HG03432 (cell line): ENCODE results near the gene TRIM5.

ENCODE experiments used
- ATAC-seq: cut with Tn5 transposase; IDR thresholded peaks from one replicate; pipeline ENCODE4 v1.9.1; 2021; ENCODE audit warnings: mild to moderate bottlenecking, moderate library complexity; ENCODE audit not compliant: unreplicated experiment

The TRIM5 gene

GRCh38 chr11:5625281-5625680 is 59.6 kb downstream of the TRIM5 start:
- no peak for ATAC-seq

GRCh38 chr11:5624489-5625279 is 60.2 kb downstream of the TRIM5 start, which contains the start of gene TRIM34:
Gene TRIM34 (plus strand): TSS chr11:5625001. CDS start chr11:5632332, 7,331 bp downstream.
- ATAC-seq = peak; percentile 97

- no peak for ATAC-seq
Measured at GRCh38 chr11:5622802-5623201, 62.1 kb downstream of the TRIM5 start.

- no peak for ATAC-seq
Measured at GRCh38 chr11:5621580-5621979, 63.3 kb downstream of the TRIM5 start.

GRCh38 chr11:5620651-5621521 is 64.0 kb downstream of the TRIM5 start:
- no peak for ATAC-seq

GRCh38 chr11:5618807-5619206 is 66.1 kb downstream of the TRIM5 start:
- ATAC-seq = no peak
